Astrocyte (in vitro differentiated cells and primary cell): ENCODE results near the gene BICRAL. TPM values are rescaled to one million over a fixed set of nuclear protein-coding genes. Genes with fewer than 3 reads are reported as not detected.

Experiments used
- DNase-seq: peaks from one replicate; pipeline ENCODE4 v3.0.0-alpha.2; 2010; ENCODE audit warnings: low read depth
- FAIRE-seq: peaks from 2 replicates; lab custom pipeline; 2011; peaks lifted over from hg19 to GRCh38; lab: Jason Lieb, UNC
- H2AFZ ChIP-seq: 2 replicates; pipeline ENCODE4 v1.6.0; 2012; ENCODE audit warnings: low read depth, low read length, inconsistent platforms
- H3K27ac ChIP-seq: 2 replicates; pipeline ENCODE4 v1.5.1; 2011; ENCODE audit warnings: low read depth, low read length, inconsistent platforms
- H3K27me3 ChIP-seq: 2 replicates; pipeline ENCODE4 v1.6.0; 2011; ENCODE audit warnings: low read length, inconsistent platforms; ENCODE audit not compliant: insufficient read depth
- H3K36me3 ChIP-seq: 2 replicates; pipeline ENCODE4 v1.5.1; 2011; ENCODE audit warnings: low read length, inconsistent platforms; ENCODE audit not compliant: insufficient read depth
- H3K4me1 ChIP-seq: 2 replicates; pipeline ENCODE4 v1.5.1; 2011; ENCODE audit warnings: low read length, inconsistent platforms; ENCODE audit not compliant: insufficient read depth
- H3K4me2 ChIP-seq: 2 replicates; pipeline ENCODE4 v1.6.0; 2012; ENCODE audit warnings: low read length, inconsistent platforms
- H3K4me3 ChIP-seq: 2 replicates; pipeline ENCODE4 v1.5.1; 2011; ENCODE audit warnings: low read depth, mild to moderate bottlenecking, low read length, inconsistent platforms; ENCODE audit not compliant: insufficient read depth
- H3K79me2 ChIP-seq: 2 replicates; pipeline ENCODE4 v1.6.0; 2012; ENCODE audit warnings: mild to moderate bottlenecking, low read length, inconsistent platforms; ENCODE audit not compliant: insufficient read depth
- H3K9ac ChIP-seq: 2 replicates; pipeline ENCODE4 v1.6.0; 2012; ENCODE audit warnings: mild to moderate bottlenecking, low read length, inconsistent platforms
- H3K9me3 ChIP-seq: 2 replicates; pipeline ENCODE4 v1.5.1; 2012; ENCODE audit warnings: low read depth, mild to moderate bottlenecking, low read length, inconsistent platforms; ENCODE audit not compliant: insufficient read depth
- H4K20me1 ChIP-seq: 2 replicates; pipeline ENCODE4 v1.6.0; 2012; ENCODE audit warnings: low read length, inconsistent platforms; ENCODE audit not compliant: insufficient read depth
- H3K27ac Mint-ChIP-seq: one replicate; pipeline ENCODE4 v1.8.0; 2021; ENCODE audit warnings: mild to moderate bottlenecking, mixed read lengths; ENCODE audit not compliant: unreplicated experiment
- H3K27me3 Mint-ChIP-seq: one replicate; pipeline ENCODE4 v1.8.0; 2021; ENCODE audit warnings: low read depth, mixed read lengths; ENCODE audit not compliant: unreplicated experiment
- H3K36me3 Mint-ChIP-seq: one replicate; pipeline ENCODE4 v1.8.0; 2021; ENCODE audit warnings: low read depth, mixed read lengths; ENCODE audit not compliant: unreplicated experiment
- H3K4me1 Mint-ChIP-seq: one replicate; pipeline ENCODE4 v1.8.0; 2021; ENCODE audit warnings: low read depth, mixed read lengths; ENCODE audit not compliant: unreplicated experiment
- H3K4me3 Mint-ChIP-seq: one replicate; pipeline ENCODE4 v1.8.0; 2021; ENCODE audit warnings: mild to moderate bottlenecking, moderate library complexity, mixed read lengths; ENCODE audit not compliant: unreplicated experiment
- H3K9me3 Mint-ChIP-seq: one replicate; pipeline ENCODE4 v1.8.0; 2021; ENCODE audit warnings: mild to moderate bottlenecking, mixed read lengths; ENCODE audit not compliant: unreplicated experiment
- EZH2 ChIP-seq: IDR thresholded peaks from 2 replicates; pipeline ENCODE4 v1.6.1; 2012; ENCODE audit warnings: mild to moderate bottlenecking, low read length, inconsistent platforms; ENCODE audit not compliant: insufficient read depth
- total RNA-seq: library from RNA; stranded (reverse); gene quantifications from 2 replicates; pipeline ENCODE4 v1.2.1, GENCODE V29; 2021
- TF ChIP-seq, protein P1 (sequence below): IDR thresholded peaks from 2 replicates; pipeline ENCODE4 v1.5.1; 2011; ENCODE audit warnings: low read depth, mild to moderate bottlenecking, inconsistent platforms, low read length, moderate library complexity; ENCODE audit not compliant: insufficient read depth

The BICRAL gene
- total RNA-seq, 1 donor from 2014 or later, result 5.9 TPM

GRCh38 chr6:42790549-42791181 lies 8.8 kb downstream of the BICRAL start:
- Histone ChIP-seq H3K36me3 (no peaks in the 10 kb centered on the region), H3K9ac (no peak overlapping the region), H3K79me2 (peaks cover 38% of the 10 kb centered on the region), H4K20me1 (peaks cover 37% of the 10 kb centered on the region), H3K9me3 (no peaks in the 10 kb centered on the region), H3K4me2 (no peak overlapping the region), H3K27me3 (no peaks in the 10 kb centered on the region), H2AFZ (no peak overlapping the region), H3K4me1 (no peaks in the 10 kb centered on the region), H3K4me3 (no peak overlapping the region), H3K27ac (no peak overlapping the region)
- DNase-seq (no peak), FAIRE-seq (no peak)
- H3K27ac Mint-ChIP-seq, result no peak overlapping the region
- no peaks in the 10 kb centered on the region for H3K27me3 Mint-ChIP-seq
- no peak for TF ChIP-seq EZH2
- TF ChIP-seq, protein P1, sequence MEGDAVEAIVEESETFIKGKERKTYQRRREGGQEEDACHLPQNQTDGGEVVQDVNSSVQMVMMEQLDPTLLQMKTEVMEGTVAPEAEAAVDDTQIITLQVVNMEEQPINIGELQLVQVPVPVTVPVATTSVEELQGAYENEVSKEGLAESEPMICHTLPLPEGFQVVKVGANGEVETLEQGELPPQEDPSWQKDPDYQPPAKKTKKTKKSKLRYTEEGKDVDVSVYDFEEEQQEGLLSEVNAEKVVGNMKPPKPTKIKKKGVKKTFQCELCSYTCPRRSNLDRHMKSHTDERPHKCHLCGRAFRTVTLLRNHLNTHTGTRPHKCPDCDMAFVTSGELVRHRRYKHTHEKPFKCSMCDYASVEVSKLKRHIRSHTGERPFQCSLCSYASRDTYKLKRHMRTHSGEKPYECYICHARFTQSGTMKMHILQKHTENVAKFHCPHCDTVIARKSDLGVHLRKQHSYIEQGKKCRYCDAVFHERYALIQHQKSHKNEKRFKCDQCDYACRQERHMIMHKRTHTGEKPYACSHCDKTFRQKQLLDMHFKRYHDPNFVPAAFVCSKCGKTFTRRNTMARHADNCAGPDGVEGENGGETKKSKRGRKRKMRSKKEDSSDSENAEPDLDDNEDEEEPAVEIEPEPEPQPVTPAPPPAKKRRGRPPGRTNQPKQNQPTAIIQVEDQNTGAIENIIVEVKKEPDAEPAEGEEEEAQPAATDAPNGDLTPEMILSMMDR, result no peak
- peak overlapping the region; percentile 18 for H3K4me3 Mint-ChIP-seq
- H3K4me1 Mint-ChIP-seq, result peaks cover 11% of the 10 kb centered on the region
- H3K36me3 Mint-ChIP-seq, result no peaks in the 10 kb centered on the region
- no peaks in the 10 kb centered on the region for H3K9me3 Mint-ChIP-seq

GRCh38 chr6:42791706-42792320 lies 10.0 kb downstream of the BICRAL start:
- H3K4me1 Mint-ChIP-seq, result peaks cover 11% of the 10 kb centered on the region
- H3K27me3 Mint-ChIP-seq, result no peaks in the 10 kb centered on the region
- FAIRE-seq (no peak), DNase-seq (no peak)
- no peak overlapping the region for H3K27ac Mint-ChIP-seq
- Histone ChIP-seq H3K9me3 (no peaks in the 10 kb centered on the region), H3K4me1 (no peaks in the 10 kb centered on the region), H3K4me3 (no peak overlapping the region), H4K20me1 (peaks cover 32% of the 10 kb centered on the region), H2AFZ (no peak overlapping the region), H3K27me3 (no peaks in the 10 kb centered on the region), H3K27ac (no peak overlapping the region), H3K4me2 (no peak overlapping the region), H3K79me2 (peaks cover 27% of the 10 kb centered on the region), H3K9ac (no peak overlapping the region), H3K36me3 (no peaks in the 10 kb centered on the region)
- H3K9me3 Mint-ChIP-seq, result no peaks in the 10 kb centered on the region
- TF ChIP-seq EZH2, result no peak
- TF ChIP-seq, protein P1, result no peak
- H3K4me3 Mint-ChIP-seq, result no peak overlapping the region
- H3K36me3 Mint-ChIP-seq, result no peaks in the 10 kb centered on the region

DNA sequence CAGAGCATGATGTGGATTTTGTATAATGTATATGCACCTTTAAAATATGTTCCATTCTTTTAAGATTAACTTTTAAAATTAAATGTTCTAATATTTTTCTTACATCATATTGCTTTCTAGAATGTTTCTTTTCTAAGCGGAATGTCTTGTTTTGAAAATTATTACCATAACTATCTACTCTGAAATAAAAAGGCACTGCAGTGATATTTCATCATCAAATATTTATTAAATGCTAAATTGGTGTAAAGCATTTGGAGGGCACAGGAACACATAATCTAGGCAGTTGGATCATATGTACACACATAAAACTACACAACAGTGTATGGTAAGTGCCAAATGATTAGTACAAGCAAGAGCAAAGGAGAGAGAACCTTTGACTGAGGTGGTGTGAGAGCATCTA lies 13.8 kb downstream of the BICRAL start:
- H3K9ac ChIP-seq, result no peak overlapping the region
- H3K36me3 Mint-ChIP-seq, result no peaks in the 10 kb centered on the region
- H3K4me2 ChIP-seq, result no peak overlapping the region
- DNase-seq (no peak), FAIRE-seq (no peak)
- TF ChIP-seq, protein P1, result no peak
- no peak for TF ChIP-seq EZH2
- H3K9me3 Mint-ChIP-seq, result no peaks in the 10 kb centered on the region
- no peak overlapping the region for H3K4me3 Mint-ChIP-seq
- no peak overlapping the region for H3K27ac Mint-ChIP-seq
- H3K9me3 ChIP-seq, result no peaks in the 10 kb centered on the region
- no peaks in the 10 kb centered on the region for H3K27me3 Mint-ChIP-seq
- peaks cover 6% of the 10 kb centered on the region for H3K4me1 Mint-ChIP-seq
- H3K27ac ChIP-seq, result no peak overlapping the region
- H3K27me3 ChIP-seq, result no peaks in the 10 kb centered on the region
- peaks cover 9% of the 10 kb centered on the region for H3K4me1 ChIP-seq
- H2AFZ ChIP-seq, result no peak overlapping the region
- H3K4me3 ChIP-seq, result no peak overlapping the region
- H3K79me2 ChIP-seq, result peaks cover 5% of the 10 kb centered on the region
- peaks cover 7% of the 10 kb centered on the region for H4K20me1 ChIP-seq
- H3K36me3 ChIP-seq, result no peaks in the 10 kb centered on the region
